ENCODE measurements around the gene GAB1. TPM values are rescaled to one million over a fixed set of nuclear protein-coding genes. Genes with fewer than 3 reads are reported as not detected.
A peak's percentile ranks its signal among the peaks of the same experiment; 100 is the strongest.

Gene GAB1
- total RNA-seq, 1 donor from 2014 or later: 44.6 TPM

DNA sequence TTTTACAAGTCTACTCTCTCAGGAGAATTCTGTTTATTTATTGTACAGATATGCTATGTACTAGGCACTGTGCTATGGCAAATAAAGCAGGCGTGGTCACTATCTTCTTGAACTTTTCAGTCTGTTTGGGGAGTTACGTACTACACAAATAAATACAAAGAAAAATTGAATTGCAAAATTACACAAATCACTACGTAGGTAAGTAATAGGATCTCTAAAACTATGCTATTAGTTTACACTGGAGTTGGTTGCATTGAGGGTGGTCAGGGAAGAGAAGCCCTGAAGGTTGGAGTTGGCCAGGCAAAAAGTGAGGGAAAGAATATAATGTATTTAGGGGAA, 75.7 kb downstream of the GAB1 start:
- DNase-seq (ENCODE audit: low spot score in 2 of 2, unreplicated experiment in 2 of 2): no peak
- Mint-ChIP-seq H3K4me3 (no peak overlapping the region), H3K27me3 (ENCODE audit: low read depth) (no peaks in the 10 kb centered on the region), H3K4me1 (peaks cover 20% of the 10 kb centered on the region), H3K27ac (no peak overlapping the region), H3K36me3 (peaks cover 10% of the 10 kb centered on the region), H3K9me3 (no peaks in the 10 kb centered on the region)
- TF ChIP-seq, protein P1, sequence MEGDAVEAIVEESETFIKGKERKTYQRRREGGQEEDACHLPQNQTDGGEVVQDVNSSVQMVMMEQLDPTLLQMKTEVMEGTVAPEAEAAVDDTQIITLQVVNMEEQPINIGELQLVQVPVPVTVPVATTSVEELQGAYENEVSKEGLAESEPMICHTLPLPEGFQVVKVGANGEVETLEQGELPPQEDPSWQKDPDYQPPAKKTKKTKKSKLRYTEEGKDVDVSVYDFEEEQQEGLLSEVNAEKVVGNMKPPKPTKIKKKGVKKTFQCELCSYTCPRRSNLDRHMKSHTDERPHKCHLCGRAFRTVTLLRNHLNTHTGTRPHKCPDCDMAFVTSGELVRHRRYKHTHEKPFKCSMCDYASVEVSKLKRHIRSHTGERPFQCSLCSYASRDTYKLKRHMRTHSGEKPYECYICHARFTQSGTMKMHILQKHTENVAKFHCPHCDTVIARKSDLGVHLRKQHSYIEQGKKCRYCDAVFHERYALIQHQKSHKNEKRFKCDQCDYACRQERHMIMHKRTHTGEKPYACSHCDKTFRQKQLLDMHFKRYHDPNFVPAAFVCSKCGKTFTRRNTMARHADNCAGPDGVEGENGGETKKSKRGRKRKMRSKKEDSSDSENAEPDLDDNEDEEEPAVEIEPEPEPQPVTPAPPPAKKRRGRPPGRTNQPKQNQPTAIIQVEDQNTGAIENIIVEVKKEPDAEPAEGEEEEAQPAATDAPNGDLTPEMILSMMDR (IDR thresholded peaks at IDR 0.05; ENCODE audit: unreplicated experiment): no peak

DNA sequence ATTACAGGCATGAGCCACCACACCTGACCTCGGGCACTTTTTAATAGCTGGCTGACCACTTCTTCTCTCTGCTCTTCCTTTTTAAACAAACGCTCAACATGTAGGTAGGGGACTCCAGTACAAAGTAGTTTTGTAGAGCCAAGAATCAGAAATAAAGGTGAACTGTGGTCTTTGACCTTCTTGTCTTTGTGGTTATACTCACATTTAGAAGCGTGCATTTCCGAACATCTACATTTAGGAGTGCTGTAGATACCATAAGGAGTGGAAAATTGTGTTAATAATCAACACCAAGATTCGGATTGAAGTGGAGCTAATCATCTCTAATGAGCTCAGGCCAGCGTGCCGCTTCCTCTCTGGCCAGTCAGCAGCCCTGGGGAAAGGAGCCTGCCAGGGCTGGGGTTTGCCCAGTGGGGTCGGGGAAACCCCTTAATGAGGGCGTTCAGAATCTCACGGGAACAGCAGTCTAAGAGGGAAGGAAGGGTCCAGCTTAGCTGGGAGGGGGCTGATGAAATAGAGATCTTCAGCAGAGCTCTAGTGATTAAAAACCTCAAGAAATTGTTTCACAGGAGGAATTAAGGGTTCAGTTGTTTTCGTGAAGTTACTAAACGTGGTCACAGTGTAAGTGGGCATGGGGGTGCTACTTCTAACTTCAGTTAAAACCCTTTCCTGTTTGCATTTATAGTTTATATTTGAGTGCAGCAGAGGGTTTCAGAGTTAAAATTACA, 81.2 kb downstream of the GAB1 start:
- Mint-ChIP-seq H3K27me3 (ENCODE audit: low read depth) (no peaks in the 10 kb centered on the region), H3K36me3 (peaks cover 23% of the 10 kb centered on the region), H3K4me3 (no peak overlapping the region), H3K27ac (no peak overlapping the region), H3K4me1 (peaks cover 12% of the 10 kb centered on the region), H3K9me3 (no peaks in the 10 kb centered on the region)
- TF ChIP-seq, protein P1 (IDR thresholded peaks at IDR 0.05; ENCODE audit: unreplicated experiment): no peak
- no peak for DNase-seq (ENCODE audit: low spot score in 2 of 2, unreplicated experiment in 2 of 2)

DNA sequence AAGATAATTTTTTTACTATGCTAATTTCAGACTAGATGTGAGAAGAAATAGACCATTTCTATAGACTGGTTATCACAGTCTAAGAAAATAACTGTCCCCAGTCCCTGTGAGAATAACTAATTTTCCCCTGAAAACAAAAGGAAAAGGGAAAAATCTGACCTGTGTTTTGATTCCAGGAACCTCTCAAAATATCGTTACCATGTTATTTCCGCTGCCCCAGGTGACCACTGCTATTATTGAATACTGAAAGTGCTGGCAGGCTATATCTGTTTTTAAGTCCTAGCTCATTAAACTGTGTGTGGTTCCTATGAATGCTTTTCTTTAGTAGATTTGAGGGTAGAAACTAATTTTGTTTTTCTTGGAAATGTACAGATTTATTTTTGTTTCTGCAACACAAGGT, 83.6 kb downstream of the GAB1 start:
- DNase-seq (ENCODE audit: low spot score in 2 of 2, unreplicated experiment in 2 of 2): no peak
- Mint-ChIP-seq H3K27me3 (ENCODE audit: low read depth) (no peaks in the 10 kb centered on the region), H3K36me3 (peaks cover 28% of the 10 kb centered on the region), H3K4me3 (no peak overlapping the region), H3K27ac (no peak overlapping the region), H3K4me1 (peaks cover 12% of the 10 kb centered on the region), H3K9me3 (peaks cover 3% of the 10 kb centered on the region)
- TF ChIP-seq, protein P1 (IDR thresholded peaks at IDR 0.05; ENCODE audit: unreplicated experiment): no peak

DNA sequence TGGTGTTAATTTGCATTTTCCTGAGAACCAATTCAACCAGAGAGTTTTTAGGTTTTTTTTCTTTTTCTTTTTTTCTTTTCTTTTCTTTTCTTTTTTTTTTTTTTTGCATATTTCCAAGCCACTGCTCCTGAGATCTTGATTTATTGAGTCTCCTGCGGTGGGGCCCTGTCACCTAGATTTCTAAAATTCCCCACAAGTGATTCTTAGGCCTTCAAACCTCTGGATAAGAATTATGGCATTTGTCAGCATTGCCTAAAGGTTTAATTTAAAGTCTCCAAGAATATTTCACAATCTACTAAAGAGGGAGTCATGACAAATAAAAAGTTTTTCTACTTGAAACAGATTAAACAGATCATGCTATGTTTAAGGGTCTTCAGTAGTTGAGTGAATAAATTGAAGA, 84.9 kb downstream of the GAB1 start:
- Mint-ChIP-seq H3K4me3 (no peak overlapping the region), H3K36me3 (peaks cover 29% of the 10 kb centered on the region), H3K27ac (peak overlapping the region; percentile 64), H3K4me1 (peaks cover 12% of the 10 kb centered on the region), H3K9me3 (peaks cover 3% of the 10 kb centered on the region), H3K27me3 (ENCODE audit: low read depth) (no peaks in the 10 kb centered on the region)
- no peak for DNase-seq (ENCODE audit: low spot score in 2 of 2, unreplicated experiment in 2 of 2)
- TF ChIP-seq, protein P1 (IDR thresholded peaks at IDR 0.05; ENCODE audit: unreplicated experiment): no peak

- H3K27ac Mint-ChIP-seq: no peak overlapping the region
- TF ChIP-seq, protein P1 (IDR thresholded peaks at IDR 0.05; ENCODE audit: unreplicated experiment): no peak
- H3K4me1 Mint-ChIP-seq: peaks cover 12% of the 10 kb centered on the region
- H3K4me3 Mint-ChIP-seq: no peak overlapping the region
- no peaks in the 10 kb centered on the region for H3K27me3 Mint-ChIP-seq (ENCODE audit: low read depth)
- H3K9me3 Mint-ChIP-seq: peaks cover 10% of the 10 kb centered on the region
- H3K36me3 Mint-ChIP-seq: peaks cover 26% of the 10 kb centered on the region
- no peak for DNase-seq (ENCODE audit: low spot score in 2 of 2, unreplicated experiment in 2 of 2)
These were observed 87.6 kb downstream of the GAB1 start for GRCh38 chr4:143424276-143424675.

Data from mesothelial cell of epicardium (in vitro differentiated cells).